Astrocyte (in vitro differentiated cells and primary cell): ENCODE data around the gene IVD. TPM values are rescaled to one million over a fixed set of nuclear protein-coding genes. Genes with fewer than 3 reads are reported as not detected.

ENCODE experiments used
- DNase-seq: peaks from one replicate; pipeline ENCODE4 v3.0.0-alpha.2; 2010; ENCODE audit warnings: low read depth
- FAIRE-seq: peaks from 2 replicates; lab custom pipeline; 2011; peaks lifted over from hg19 to GRCh38; lab: Jason Lieb, UNC
- H2AFZ ChIP-seq: 2 replicates; pipeline ENCODE4 v1.6.0; 2012; ENCODE audit warnings: low read depth, low read length, inconsistent platforms
- H3K27ac ChIP-seq: 2 replicates; pipeline ENCODE4 v1.5.1; 2011; ENCODE audit warnings: low read depth, low read length, inconsistent platforms
- H3K27me3 ChIP-seq: 2 replicates; pipeline ENCODE4 v1.6.0; 2011; ENCODE audit warnings: low read length, inconsistent platforms; ENCODE audit not compliant: insufficient read depth
- H3K36me3 ChIP-seq: 2 replicates; pipeline ENCODE4 v1.5.1; 2011; ENCODE audit warnings: low read length, inconsistent platforms; ENCODE audit not compliant: insufficient read depth
- H3K4me1 ChIP-seq: 2 replicates; pipeline ENCODE4 v1.5.1; 2011; ENCODE audit warnings: low read length, inconsistent platforms; ENCODE audit not compliant: insufficient read depth
- H3K4me2 ChIP-seq: 2 replicates; pipeline ENCODE4 v1.6.0; 2012; ENCODE audit warnings: low read length, inconsistent platforms
- H3K4me3 ChIP-seq: 2 replicates; pipeline ENCODE4 v1.5.1; 2011; ENCODE audit warnings: low read depth, mild to moderate bottlenecking, low read length, inconsistent platforms; ENCODE audit not compliant: insufficient read depth
- H3K79me2 ChIP-seq: 2 replicates; pipeline ENCODE4 v1.6.0; 2012; ENCODE audit warnings: mild to moderate bottlenecking, low read length, inconsistent platforms; ENCODE audit not compliant: insufficient read depth
- H3K9ac ChIP-seq: 2 replicates; pipeline ENCODE4 v1.6.0; 2012; ENCODE audit warnings: mild to moderate bottlenecking, low read length, inconsistent platforms
- H3K9me3 ChIP-seq: 2 replicates; pipeline ENCODE4 v1.5.1; 2012; ENCODE audit warnings: low read depth, mild to moderate bottlenecking, low read length, inconsistent platforms; ENCODE audit not compliant: insufficient read depth
- H4K20me1 ChIP-seq: 2 replicates; pipeline ENCODE4 v1.6.0; 2012; ENCODE audit warnings: low read length, inconsistent platforms; ENCODE audit not compliant: insufficient read depth
- H3K27ac Mint-ChIP-seq: one replicate; pipeline ENCODE4 v1.8.0; 2021; ENCODE audit warnings: mild to moderate bottlenecking, mixed read lengths; ENCODE audit not compliant: unreplicated experiment
- H3K27me3 Mint-ChIP-seq: one replicate; pipeline ENCODE4 v1.8.0; 2021; ENCODE audit warnings: low read depth, mixed read lengths; ENCODE audit not compliant: unreplicated experiment
- H3K36me3 Mint-ChIP-seq: one replicate; pipeline ENCODE4 v1.8.0; 2021; ENCODE audit warnings: low read depth, mixed read lengths; ENCODE audit not compliant: unreplicated experiment
- H3K4me1 Mint-ChIP-seq: one replicate; pipeline ENCODE4 v1.8.0; 2021; ENCODE audit warnings: low read depth, mixed read lengths; ENCODE audit not compliant: unreplicated experiment
- H3K4me3 Mint-ChIP-seq: one replicate; pipeline ENCODE4 v1.8.0; 2021; ENCODE audit warnings: mild to moderate bottlenecking, moderate library complexity, mixed read lengths; ENCODE audit not compliant: unreplicated experiment
- H3K9me3 Mint-ChIP-seq: one replicate; pipeline ENCODE4 v1.8.0; 2021; ENCODE audit warnings: mild to moderate bottlenecking, mixed read lengths; ENCODE audit not compliant: unreplicated experiment
- CTCF ChIP-seq: IDR thresholded peaks from 2 replicates; pipeline ENCODE4 v1.5.1; 2011; ENCODE audit warnings: low read depth, mild to moderate bottlenecking, inconsistent platforms, low read length, moderate library complexity; ENCODE audit not compliant: insufficient read depth
- EZH2 ChIP-seq: IDR thresholded peaks from 2 replicates; pipeline ENCODE4 v1.6.1; 2012; ENCODE audit warnings: mild to moderate bottlenecking, low read length, inconsistent platforms; ENCODE audit not compliant: insufficient read depth
- total RNA-seq: library from RNA; stranded (reverse); gene quantifications from 2 replicates; pipeline ENCODE4 v1.2.1, GENCODE V29; 2021

IVD gene
- total RNA-seq, 1 donor from 2014 or later = 55.1 TPM

GRCh38 chr15:40365624-40366456, 39.8 kb upstream of the IVD start:
- Histone ChIP-seq H3K9ac (no peak overlapping the region), H2AFZ (no peak overlapping the region), H3K79me2 (no peaks in the 10 kb centered on the region), H4K20me1 (no peaks in the 10 kb centered on the region), H3K36me3 (no peaks in the 10 kb centered on the region), H3K9me3 (no peaks in the 10 kb centered on the region), H3K4me1 (peaks cover 4% of the 10 kb centered on the region), H3K27ac (no peak overlapping the region), H3K4me3 (no peak overlapping the region), H3K4me2 (no peak overlapping the region), H3K27me3 (peaks cover 7% of the 10 kb centered on the region)
- Mint-ChIP-seq H3K4me1 (no peaks in the 10 kb centered on the region), H3K27ac (no peak overlapping the region), H3K27me3 (peaks cover 57% of the 10 kb centered on the region), H3K36me3 (no peaks in the 10 kb centered on the region), H3K9me3 (peaks cover 6% of the 10 kb centered on the region), H3K4me3 (no peak overlapping the region)
- FAIRE-seq (no peak), DNase-seq (no peak)
- TF ChIP-seq CTCF = no peak
- no peak for TF ChIP-seq EZH2

- no peak for FAIRE-seq
- Mint-ChIP-seq H3K27ac (no peak overlapping the region), H3K4me3 (no peak overlapping the region), H3K4me1 (no peaks in the 10 kb centered on the region), H3K9me3 (peaks cover 6% of the 10 kb centered on the region), H3K36me3 (no peaks in the 10 kb centered on the region), H3K27me3 (peaks cover 57% of the 10 kb centered on the region)
- no peak overlapping the region for H3K4me2 ChIP-seq
- peaks cover 4% of the 10 kb centered on the region for H3K4me1 ChIP-seq
- H2AFZ ChIP-seq = no peak overlapping the region
- H3K4me3 ChIP-seq = no peak overlapping the region
- no peaks in the 10 kb centered on the region for H3K79me2 ChIP-seq
- no peaks in the 10 kb centered on the region for H3K36me3 ChIP-seq
- DNase-seq = no peak
- TF ChIP-seq CTCF = no peak
- no peak for TF ChIP-seq EZH2
- H4K20me1 ChIP-seq = no peaks in the 10 kb centered on the region
- H3K9me3 ChIP-seq = no peaks in the 10 kb centered on the region
- no peak overlapping the region for H3K27ac ChIP-seq
- peaks cover 7% of the 10 kb centered on the region for H3K27me3 ChIP-seq
- no peak overlapping the region for H3K9ac ChIP-seq
Observed at GRCh38 chr15:40366457-40367370, 38.9 kb upstream of the IVD start.
